ENCODE measurements around the gene NDE1.

Gene NDE1

GRCh38 chr16:15769239-15769638 lies 119.2 kb downstream of the NDE1 start:
- Histone ChIP-seq H3K36me3 (ENCODE audit: control insufficient read depth in 5 of 5, insufficient read depth in 5 of 5, low read length in 5 of 5) (no peaks in the 10 kb centered on the region), H3K4me1 (ENCODE audit: control insufficient read depth in 5 of 5, insufficient read depth in 5 of 5, low read length in 5 of 5) (peaks cover 0 to 13% (median 5%) of the 10 kb centered on the region in 5 donors), H3K27ac (ENCODE audit: low read depth, low read length) (no peak overlapping the region)

GRCh38 chr16:15770107-15770506 lies 120.1 kb downstream of the NDE1 start:
- Histone ChIP-seq H3K9me3 (ENCODE audit: control insufficient read depth in 5 of 5, low read length in 5 of 5) (no peaks in the 10 kb centered on the region), H3K4me3 (ENCODE audit: low read depth in 1 of 5, low read length in 5 of 5) (peak overlapping the region in 1 of 5 donors; percentile 19), H3K36me3 (ENCODE audit: control insufficient read depth in 5 of 5, insufficient read depth in 5 of 5, low read length in 5 of 5) (no peaks in the 10 kb centered on the region), H3K27me3 (ENCODE audit: control insufficient read depth in 5 of 5, insufficient read depth in 4 of 5, low read length in 5 of 5) (peaks cover 0 to 3% (median 0%) of the 10 kb centered on the region in 5 donors), H3K9ac (ENCODE audit: low read length in 5 of 5) (no peak overlapping the region), H3K4me1 (ENCODE audit: control insufficient read depth in 5 of 5, insufficient read depth in 5 of 5, low read length in 5 of 5) (peaks cover 0 to 13% (median 5%) of the 10 kb centered on the region in 5 donors), H3K27ac (ENCODE audit: low read depth, low read length) (peak overlapping the region; percentile 4)

More at GRCh38 chr16:15769239-15769638, 119.2 kb downstream of the NDE1 start:
- Histone ChIP-seq H3K9me3 (ENCODE audit: control insufficient read depth in 5 of 5, low read length in 5 of 5) (no peaks in the 10 kb centered on the region), H3K9ac (ENCODE audit: low read length in 5 of 5) (no peak overlapping the region), H3K27me3 (ENCODE audit: control insufficient read depth in 5 of 5, insufficient read depth in 4 of 5, low read length in 5 of 5) (peaks cover 0 to 3% (median 0%) of the 10 kb centered on the region in 5 donors), H3K4me3 (ENCODE audit: low read depth in 1 of 5, low read length in 5 of 5) (no peak overlapping the region)

DNA sequence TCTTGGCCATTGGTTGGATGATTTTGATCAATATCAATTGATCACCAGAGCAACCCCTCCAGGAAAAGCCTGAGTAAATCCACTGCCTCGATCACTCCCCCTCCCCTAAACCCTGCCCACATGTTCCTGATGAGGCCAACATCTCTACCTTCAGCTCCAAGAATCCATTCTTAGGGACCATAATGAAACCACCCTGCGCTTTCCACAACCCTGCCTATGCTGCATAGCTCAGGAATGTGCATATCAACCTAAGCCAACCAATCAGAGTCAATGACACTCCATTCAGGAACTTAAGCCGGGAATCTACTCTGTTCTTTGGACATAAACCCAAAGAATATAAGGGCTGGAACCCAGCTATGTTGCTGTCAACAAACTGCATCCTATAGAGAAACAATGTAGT lies 120.5 kb downstream of the NDE1 start:
- Histone ChIP-seq H3K4me3 (ENCODE audit: low read depth in 1 of 5, low read length in 5 of 5) (no peak overlapping the region), H3K27me3 (ENCODE audit: control insufficient read depth in 5 of 5, insufficient read depth in 4 of 5, low read length in 5 of 5) (peaks cover 0 to 3% (median 0%) of the 10 kb centered on the region in 5 donors), H3K36me3 (ENCODE audit: control insufficient read depth in 5 of 5, insufficient read depth in 5 of 5, low read length in 5 of 5) (no peaks in the 10 kb centered on the region), H3K27ac (ENCODE audit: low read depth, low read length) (peak overlapping the region; percentile 4), H3K9ac (ENCODE audit: low read length in 5 of 5) (no peak overlapping the region), H3K4me1 (ENCODE audit: control insufficient read depth in 5 of 5, insufficient read depth in 5 of 5, low read length in 5 of 5) (peaks cover 0 to 13% (median 5%) of the 10 kb centered on the region in 5 donors), H3K9me3 (ENCODE audit: control insufficient read depth in 5 of 5, low read length in 5 of 5) (no peaks in the 10 kb centered on the region)

GRCh38 chr16:15771694-15772093 lies 121.6 kb downstream of the NDE1 start:
- Histone ChIP-seq H3K4me1 (ENCODE audit: control insufficient read depth in 5 of 5, insufficient read depth in 5 of 5, low read length in 5 of 5) (peaks cover 0 to 13% (median 5%) of the 10 kb centered on the region in 5 donors), H3K27ac (ENCODE audit: low read depth, low read length) (no peak overlapping the region), H3K4me3 (ENCODE audit: low read depth in 1 of 5, low read length in 5 of 5) (no peak overlapping the region), H3K36me3 (ENCODE audit: control insufficient read depth in 5 of 5, insufficient read depth in 5 of 5, low read length in 5 of 5) (no peaks in the 10 kb centered on the region), H3K9me3 (ENCODE audit: control insufficient read depth in 5 of 5, low read length in 5 of 5) (no peaks in the 10 kb centered on the region), H3K27me3 (ENCODE audit: control insufficient read depth in 5 of 5, insufficient read depth in 4 of 5, low read length in 5 of 5) (peaks cover 0 to 3% (median 0%) of the 10 kb centered on the region in 5 donors), H3K9ac (ENCODE audit: low read length in 5 of 5) (no peak overlapping the region)

GRCh38 chr16:15772579-15773293 lies 122.7 kb downstream of the NDE1 start:
- Histone ChIP-seq H3K9me3 (ENCODE audit: control insufficient read depth in 5 of 5, low read length in 5 of 5) (no peaks in the 10 kb centered on the region), H3K36me3 (ENCODE audit: control insufficient read depth in 5 of 5, insufficient read depth in 5 of 5, low read length in 5 of 5) (no peaks in the 10 kb centered on the region), H3K27me3 (ENCODE audit: control insufficient read depth in 5 of 5, insufficient read depth in 4 of 5, low read length in 5 of 5) (peaks cover 0 to 6% (median 0%) of the 10 kb centered on the region in 5 donors), H3K27ac (ENCODE audit: low read depth, low read length) (no peak overlapping the region), H3K4me3 (ENCODE audit: low read depth in 1 of 5, low read length in 5 of 5) (no peak overlapping the region), H3K9ac (ENCODE audit: low read length in 5 of 5) (no peak overlapping the region), H3K4me1 (ENCODE audit: control insufficient read depth in 5 of 5, insufficient read depth in 5 of 5, low read length in 5 of 5) (peaks cover 0 to 13% (median 5%) of the 10 kb centered on the region in 5 donors)

GRCh38 chr16:15773968-15774367 lies 123.9 kb downstream of the NDE1 start:
- H3K9me3 ChIP-seq (ENCODE audit: control insufficient read depth in 5 of 5, low read length in 5 of 5): no peaks in the 10 kb centered on the region
- peaks cover 0 to 13% (median 5%) of the 10 kb centered on the region in 5 donors for H3K4me1 ChIP-seq (ENCODE audit: control insufficient read depth in 5 of 5, insufficient read depth in 5 of 5, low read length in 5 of 5)
- no peaks in the 10 kb centered on the region for H3K36me3 ChIP-seq (ENCODE audit: control insufficient read depth in 5 of 5, insufficient read depth in 5 of 5, low read length in 5 of 5)
- H3K4me3 ChIP-seq (ENCODE audit: low read depth in 1 of 5, low read length in 5 of 5): no peak overlapping the region
- H3K9ac ChIP-seq (ENCODE audit: low read length in 5 of 5): no peak overlapping the region
- H3K27ac ChIP-seq (ENCODE audit: low read depth, low read length): no peak overlapping the region
- peaks cover 0 to 6% (median 0%) of the 10 kb centered on the region in 5 donors for H3K27me3 ChIP-seq (ENCODE audit: control insufficient read depth in 5 of 5, insufficient read depth in 4 of 5, low read length in 5 of 5)

DNA sequence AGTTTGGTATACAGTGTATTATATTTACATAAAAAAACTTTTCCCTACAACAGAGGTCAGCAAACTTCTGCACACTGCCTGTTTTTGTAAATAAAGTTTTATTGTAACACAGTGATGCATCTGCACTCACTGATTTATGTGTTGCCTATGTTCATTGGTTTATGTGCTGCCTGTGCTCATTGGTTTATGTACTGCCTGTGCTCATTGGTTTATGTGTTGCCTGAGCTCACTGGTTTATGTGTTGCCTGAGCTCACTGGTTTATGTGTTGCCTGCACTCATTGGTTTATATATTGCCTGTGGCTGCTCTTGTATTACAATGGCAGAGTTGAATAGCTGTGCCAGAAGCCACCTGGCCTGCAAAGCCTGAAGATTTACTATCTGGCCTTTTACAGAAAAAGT lies 125.2 kb downstream of the NDE1 start:
- Histone ChIP-seq H3K27me3 (ENCODE audit: control insufficient read depth in 5 of 5, insufficient read depth in 4 of 5, low read length in 5 of 5) (peaks cover 0 to 6% (median 0%) of the 10 kb centered on the region in 5 donors), H3K36me3 (ENCODE audit: control insufficient read depth in 5 of 5, insufficient read depth in 5 of 5, low read length in 5 of 5) (no peaks in the 10 kb centered on the region), H3K27ac (ENCODE audit: low read depth, low read length) (no peak overlapping the region), H3K9me3 (ENCODE audit: control insufficient read depth in 5 of 5, low read length in 5 of 5) (no peaks in the 10 kb centered on the region), H3K4me3 (ENCODE audit: low read depth in 1 of 5, low read length in 5 of 5) (no peak overlapping the region), H3K4me1 (ENCODE audit: control insufficient read depth in 5 of 5, insufficient read depth in 5 of 5, low read length in 5 of 5) (peaks cover 0 to 8% (median 4%) of the 10 kb centered on the region in 5 donors), H3K9ac (ENCODE audit: low read length in 5 of 5) (no peak overlapping the region)

DNA sequence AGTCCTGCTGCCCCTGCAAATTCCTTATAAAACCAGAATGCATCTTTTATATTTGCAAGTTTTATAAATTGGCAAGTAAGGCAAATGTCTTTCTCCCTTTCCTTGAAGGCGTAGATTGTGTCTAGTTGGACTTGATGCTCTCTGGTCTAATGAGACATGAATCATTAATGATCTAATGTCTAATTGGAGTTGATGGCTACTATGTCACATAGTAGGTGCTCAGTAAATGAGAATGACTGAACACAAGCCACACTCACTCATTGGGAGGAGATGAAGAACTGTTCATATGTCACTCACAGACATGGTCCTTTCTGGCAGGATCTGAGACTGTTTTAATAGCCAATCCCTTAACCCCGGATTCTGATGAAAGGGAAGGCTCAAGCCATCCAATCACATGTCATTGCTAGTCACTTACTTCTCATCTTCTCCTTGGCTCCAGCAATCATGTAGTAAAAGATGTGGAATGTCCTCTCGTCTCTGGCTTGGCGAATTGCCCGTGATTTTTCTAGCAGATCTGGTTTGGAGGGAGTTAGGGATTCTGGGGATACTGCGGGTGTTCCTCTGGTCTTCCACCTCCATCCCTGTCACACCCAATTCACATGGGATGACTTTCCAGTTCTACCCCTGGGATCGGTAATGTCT lies 125.7 kb downstream of the NDE1 start:
- no peaks in the 10 kb centered on the region for H3K9me3 ChIP-seq (ENCODE audit: control insufficient read depth in 5 of 5, low read length in 5 of 5)
- peaks cover 0 to 2% (median 0%) of the 10 kb centered on the region in 5 donors for H3K4me1 ChIP-seq (ENCODE audit: control insufficient read depth in 5 of 5, insufficient read depth in 5 of 5, low read length in 5 of 5)
- H3K36me3 ChIP-seq (ENCODE audit: control insufficient read depth in 5 of 5, insufficient read depth in 5 of 5, low read length in 5 of 5): no peaks in the 10 kb centered on the region
- H3K9ac ChIP-seq (ENCODE audit: low read length in 5 of 5): no peak overlapping the region
- H3K27ac ChIP-seq (ENCODE audit: low read depth, low read length): no peak overlapping the region
- H3K4me3 ChIP-seq (ENCODE audit: low read depth in 1 of 5, low read length in 5 of 5): no peak overlapping the region
- peaks cover 0 to 4% (median 0%) of the 10 kb centered on the region in 5 donors for H3K27me3 ChIP-seq (ENCODE audit: control insufficient read depth in 5 of 5, insufficient read depth in 4 of 5, low read length in 5 of 5)
